ENCODE results near the gene GRWD1. TPM values are rescaled to one million over a fixed set of nuclear protein-coding genes. Genes with fewer than 3 reads are reported as not detected.

GRWD1 gene
- total RNA-seq, 4 donors from 2014 or later: 33.0 to 43.9 (median 34.6) TPM

DNA sequence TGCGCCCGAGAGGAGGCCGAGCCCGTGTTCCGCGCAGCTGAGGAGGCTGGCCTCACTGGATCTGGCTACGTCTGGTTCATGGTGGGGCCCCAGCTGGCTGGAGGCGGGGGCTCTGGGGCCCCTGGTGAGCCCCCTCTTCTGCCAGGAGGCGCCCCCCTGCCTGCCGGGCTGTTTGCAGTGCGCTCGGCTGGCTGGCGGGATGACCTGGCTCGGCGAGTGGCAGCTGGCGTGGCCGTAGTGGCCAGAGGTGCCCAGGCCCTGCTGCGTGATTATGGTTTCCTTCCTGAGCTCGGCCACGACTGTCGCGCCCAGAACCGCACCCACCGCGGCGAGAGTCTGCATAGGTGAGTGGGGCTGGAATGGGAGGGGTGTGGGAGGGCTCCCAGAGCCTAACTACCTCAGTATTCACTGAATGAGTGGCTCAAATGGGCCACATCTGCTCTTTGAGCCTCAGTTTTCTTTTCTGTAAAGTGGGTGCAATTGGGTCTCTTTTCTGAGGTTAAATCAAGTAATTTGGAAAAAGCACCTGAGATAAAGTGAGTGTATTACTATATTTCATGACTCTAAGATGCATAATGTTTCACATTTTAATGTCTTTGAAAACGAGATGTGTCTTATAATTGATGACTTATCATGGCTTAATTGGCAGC is 40.6 kb upstream of the GRWD1 start:
- 77 to 83% methylated on average over 1 to 3 of the region's 27 CpGs for WGBS, 2 donors
- Histone ChIP-seq H3K4me3 (no peak overlapping the region), H3K36me3 (no peaks in the 10 kb centered on the region), H3K27ac (no peak overlapping the region), H3K4me1 (no peaks in the 10 kb centered on the region), H3K27me3 (peaks cover 0 to 27% (median 0%) of the 10 kb centered on the region in 4 donors), H3K9me3 (no peaks in the 10 kb centered on the region)
- no peak for DNase-seq
- intact Hi-C loops (cut with DNase I): no loop called here
- TF ChIP-seq, protein P1, sequence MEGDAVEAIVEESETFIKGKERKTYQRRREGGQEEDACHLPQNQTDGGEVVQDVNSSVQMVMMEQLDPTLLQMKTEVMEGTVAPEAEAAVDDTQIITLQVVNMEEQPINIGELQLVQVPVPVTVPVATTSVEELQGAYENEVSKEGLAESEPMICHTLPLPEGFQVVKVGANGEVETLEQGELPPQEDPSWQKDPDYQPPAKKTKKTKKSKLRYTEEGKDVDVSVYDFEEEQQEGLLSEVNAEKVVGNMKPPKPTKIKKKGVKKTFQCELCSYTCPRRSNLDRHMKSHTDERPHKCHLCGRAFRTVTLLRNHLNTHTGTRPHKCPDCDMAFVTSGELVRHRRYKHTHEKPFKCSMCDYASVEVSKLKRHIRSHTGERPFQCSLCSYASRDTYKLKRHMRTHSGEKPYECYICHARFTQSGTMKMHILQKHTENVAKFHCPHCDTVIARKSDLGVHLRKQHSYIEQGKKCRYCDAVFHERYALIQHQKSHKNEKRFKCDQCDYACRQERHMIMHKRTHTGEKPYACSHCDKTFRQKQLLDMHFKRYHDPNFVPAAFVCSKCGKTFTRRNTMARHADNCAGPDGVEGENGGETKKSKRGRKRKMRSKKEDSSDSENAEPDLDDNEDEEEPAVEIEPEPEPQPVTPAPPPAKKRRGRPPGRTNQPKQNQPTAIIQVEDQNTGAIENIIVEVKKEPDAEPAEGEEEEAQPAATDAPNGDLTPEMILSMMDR (IDR thresholded peaks at IDR 0.05): no peak
- TF ChIP-seq POLR2A (IDR thresholded peaks at IDR 0.05): no peak

DNA sequence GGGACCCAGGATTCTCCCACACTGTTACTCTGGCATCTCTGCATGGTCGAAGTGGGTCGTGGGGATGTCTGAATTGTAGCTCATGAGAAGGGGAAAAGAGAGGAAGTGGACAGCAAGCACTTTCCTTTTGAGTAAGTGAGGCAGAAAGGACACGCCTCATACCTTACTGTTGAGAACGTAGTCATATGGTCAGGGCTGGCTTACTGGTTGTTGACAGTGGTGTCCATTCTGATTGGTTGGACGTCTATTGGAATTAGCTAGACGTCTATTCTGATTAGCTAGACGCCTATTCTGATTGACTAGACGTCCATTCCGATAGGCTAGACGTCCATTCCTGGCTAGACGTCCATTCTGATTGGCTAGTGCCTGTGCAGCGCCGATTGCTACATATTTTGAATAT is 39.9 kb upstream of the GRWD1 start:
- intact Hi-C loops (cut with DNase I): no loop called here

DNA sequence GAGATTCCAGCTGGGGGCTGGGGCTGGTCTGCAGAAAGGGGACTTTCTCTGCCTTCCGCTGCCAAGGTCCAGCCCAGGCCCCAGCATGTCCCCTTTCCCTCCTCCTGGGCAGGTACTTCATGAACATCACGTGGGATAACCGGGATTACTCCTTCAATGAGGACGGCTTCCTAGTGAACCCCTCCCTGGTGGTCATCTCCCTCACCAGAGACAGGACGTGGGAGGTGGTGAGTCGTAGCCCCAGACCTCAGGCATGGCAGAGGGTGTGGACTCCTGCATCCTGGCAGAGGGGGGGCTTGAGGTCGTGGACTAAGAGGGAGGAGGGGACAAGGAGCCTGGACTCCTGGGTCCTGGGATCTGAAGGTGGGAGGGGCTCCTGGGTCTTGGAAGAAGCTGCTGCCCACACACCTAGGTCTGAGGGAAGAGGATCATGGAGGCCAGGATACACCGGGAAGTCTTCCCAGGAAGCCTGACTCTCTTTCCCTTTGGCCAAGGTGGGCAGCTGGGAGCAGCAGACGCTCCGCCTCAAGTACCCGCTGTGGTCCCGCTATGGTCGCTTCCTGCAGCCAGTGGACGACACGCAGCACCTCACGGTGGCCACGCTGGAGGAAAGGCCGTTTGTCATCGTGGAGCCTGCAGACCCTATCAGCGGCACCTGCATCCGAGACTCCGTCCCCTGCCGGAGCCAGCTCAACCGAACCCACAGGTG is 31.8 kb upstream of the GRWD1 start:
- H3K4me3 ChIP-seq: peak overlapping the region in 2 of 4 donors; percentile 23 to 53
- intact Hi-C loops (cut with DNase I): no loop called here
- H3K9me3 ChIP-seq: no peaks in the 10 kb centered on the region
- peaks cover 0 to 43% (median 2%) of the 10 kb centered on the region in 4 donors for H3K27me3 ChIP-seq
- no peak overlapping the region for H3K27ac ChIP-seq
- WGBS, 2 donors: 40 to 72% methylated on average over 6 of the region's 24 CpGs
- DNase-seq: no peak
- TF ChIP-seq, protein P1 (IDR thresholded peaks at IDR 0.05): no peak
- no peak for TF ChIP-seq POLR2A (IDR thresholded peaks at IDR 0.05)
- peaks cover 10 to 22% (median 14%) of the 10 kb centered on the region in 3 donors for H3K4me1 ChIP-seq
- H3K36me3 ChIP-seq: no peaks in the 10 kb centered on the region

More for the DNA sequence above, 39.9 kb upstream of the GRWD1 start:
- H3K27ac ChIP-seq: no peak overlapping the region
- no peak for DNase-seq
- H3K4me3 ChIP-seq: no peak overlapping the region
- no peak for TF ChIP-seq POLR2A (IDR thresholded peaks at IDR 0.05)
- TF ChIP-seq, protein P1 (IDR thresholded peaks at IDR 0.05): no peak
- 71 to 76% methylated on average over 13 of the region's 13 CpGs for WGBS, 2 donors
- no peaks in the 10 kb centered on the region for H3K9me3 ChIP-seq
- peaks cover 0 to 27% (median 0%) of the 10 kb centered on the region in 4 donors for H3K27me3 ChIP-seq
- no peaks in the 10 kb centered on the region for H3K36me3 ChIP-seq
- no peaks in the 10 kb centered on the region for H3K4me1 ChIP-seq

DNA sequence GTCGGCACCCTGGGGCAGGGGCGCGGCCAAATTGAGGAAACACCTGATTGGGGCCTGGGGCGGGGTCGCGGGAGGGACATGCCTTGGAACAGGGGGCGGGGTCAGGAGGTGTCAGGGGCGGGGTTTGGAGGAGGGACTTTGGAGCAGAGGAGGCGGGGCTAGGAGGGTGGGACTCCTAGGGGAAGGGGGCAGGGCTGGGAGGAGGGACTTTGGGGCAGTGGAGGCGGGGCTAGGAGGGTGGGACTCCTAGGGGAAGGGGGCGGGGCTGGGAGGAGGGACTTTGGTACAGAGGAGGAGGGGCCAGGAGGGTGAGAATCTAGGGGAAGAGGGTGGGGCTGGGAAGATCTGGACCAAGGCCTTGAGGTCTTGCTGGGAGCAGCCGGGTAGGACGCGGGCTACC is 30.4 kb upstream of the GRWD1 start:
- peak overlapping the region in 3 of 4 donors; percentile 23 to 53 (median 23) for H3K4me3 ChIP-seq
- WGBS, 2 donors: 20 to 52% methylated on average over 3 to 8 of the region's 14 CpGs
- H3K27ac ChIP-seq: no peak overlapping the region
- no peak for DNase-seq
- no peaks in the 10 kb centered on the region for H3K36me3 ChIP-seq
- no peaks in the 10 kb centered on the region for H3K9me3 ChIP-seq
- H3K27me3 ChIP-seq: peaks cover 0 to 43% (median 2%) of the 10 kb centered on the region in 4 donors
- TF ChIP-seq, protein P1 (IDR thresholded peaks at IDR 0.05): no peak
- no peak for TF ChIP-seq POLR2A (IDR thresholded peaks at IDR 0.05)
- peaks cover 10 to 22% (median 14%) of the 10 kb centered on the region in 3 donors for H3K4me1 ChIP-seq
- intact Hi-C loops (cut with DNase I): no loop called here

DNA sequence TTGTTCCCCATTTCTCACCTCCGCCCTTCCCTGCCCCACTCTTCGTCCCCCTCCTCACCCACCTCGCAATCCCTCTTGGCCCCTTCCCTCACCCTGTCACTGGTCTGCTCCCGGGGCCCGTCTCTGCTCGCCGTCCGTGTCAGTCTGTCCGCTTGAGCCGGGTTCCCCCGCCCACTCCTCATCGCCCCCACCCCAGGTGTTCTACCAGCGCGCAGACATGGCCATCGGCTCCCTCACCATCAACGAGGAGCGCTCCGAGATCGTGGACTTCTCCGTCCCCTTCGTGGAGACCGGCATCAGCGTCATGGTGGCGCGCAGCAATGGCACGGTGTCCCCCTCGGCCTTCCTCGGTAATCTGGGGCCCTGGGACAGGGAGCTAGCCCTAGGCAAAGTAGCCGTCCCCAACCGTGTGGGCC is 30.0 kb upstream of the GRWD1 start:
- H3K4me1 ChIP-seq: peaks cover 10 to 22% (median 14%) of the 10 kb centered on the region in 3 donors
- H3K36me3 ChIP-seq: no peaks in the 10 kb centered on the region
- H3K27ac ChIP-seq: no peak overlapping the region
- H3K27me3 ChIP-seq: peaks cover 0 to 43% (median 2%) of the 10 kb centered on the region in 4 donors
- no peaks in the 10 kb centered on the region for H3K9me3 ChIP-seq
- TF ChIP-seq, protein P1 (IDR thresholded peaks at IDR 0.05): no peak
- no peak for TF ChIP-seq POLR2A (IDR thresholded peaks at IDR 0.05)
- DNase-seq: no peak
- intact Hi-C loops (cut with DNase I): no loop called here
- WGBS, 2 donors: 32 to 42% methylated on average over 8 to 13 of the region's 30 CpGs
- H3K4me3 ChIP-seq: peak overlapping the region in 3 of 4 donors; percentile 7 to 53 (median 23)
